ENCODE data around the gene IGF2BP2. TPM values are rescaled to one million over a fixed set of nuclear protein-coding genes. Genes with fewer than 3 reads are reported as not detected.

IGF2BP2 gene
- total and polyA plus RNA-seq, 2 of the 4 experiments (the other 2 are of a cell fraction) = 23.4 to 88.2 TPM

- Histone ChIP-seq H3K27me3 (ENCODE audit: control insufficient read depth, insufficient read depth, low read length) (no peaks in the 10 kb centered on the region), H3K56ac (ENCODE audit: extremely low read depth, insufficient read depth, low read length) (no peak overlapping the region), H3K36me3 (ENCODE audit: control insufficient read depth, insufficient read depth, low read length) (peaks cover 39% of the 10 kb centered on the region), H3K4me3 (ENCODE audit: insufficient read depth, low read depth, low read length) (no peak overlapping the region), H3K4me2 (ENCODE audit: low read depth, low read length) (no peak overlapping the region), H2AFZ (replicated peaks; ENCODE audit: low read length, poor library complexity) (no peak overlapping the region), H4K20me1 (ENCODE audit: insufficient read depth, low read length) (peaks cover 51% of the 10 kb centered on the region), H3K23ac (ENCODE audit: low read depth, low read length) (peak overlapping the region; percentile 58), H2AK9ac (replicated peaks; ENCODE audit: low read depth, low read length, poor library complexity) (peak overlapping the region; percentile 18), H3K18ac (ENCODE audit: low read depth, low read length) (no peak overlapping the region), H3K4me1 (ENCODE audit: control insufficient read depth, insufficient read depth, low read length) (peaks cover 31% of the 10 kb centered on the region), H4K8ac (ENCODE audit: low read depth in 2 of 2, low read length in 2 of 2) (peak overlapping the region; percentile 7 to 23; a peak in 3 of 4 replicates), H2BK20ac (ENCODE audit: low read depth, low read length) (0 out of 2 replicates have a peak overlapping the region, but pooled peaks have one; percentile 21), H2BK15ac (ENCODE audit: low read depth, low read length) (0 out of 3 replicates have a peak overlapping the region, but pooled peaks have one; percentile 11), H3K9me1 (ENCODE audit: insufficient read depth, low read length) (peaks cover 23% of the 10 kb centered on the region), H2BK5ac (ENCODE audit: low read depth, low read length, poor library complexity, severe bottlenecking) (peak overlapping the region; percentile 40), H3K79me1 (ENCODE audit: low read depth in 1 of 2, low read length in 2 of 2) (peaks cover 18 to 54% of the 10 kb centered on the region in 2 experiments), H4K5ac (ENCODE audit: low read depth, low read length) (peak overlapping the region; percentile 21), H2AK5ac (ENCODE audit: low read depth, low read length) (peak overlapping the region; percentile 15; the same call in 1 of the 2 replicates), H3K9me3 (ENCODE audit: control insufficient read depth, insufficient read depth, low read length) (no peaks in the 10 kb centered on the region), H2BK120ac (ENCODE audit: low read depth, low read length) (peak overlapping the region; percentile 51; the same call in 1 of the 2 replicates), H4K91ac (ENCODE audit: insufficient read depth, low read depth, low read length) (peak overlapping the region; percentile 27), H3K27ac (ENCODE audit: insufficient read depth, low read length) (peak overlapping the region; percentile 11; the same call in 1 of the 2 replicates), H3K4ac (ENCODE audit: low read depth, low read length) (peak overlapping the region; percentile 59), H3K14ac (replicated peaks; ENCODE audit: low read depth, low read length) (peak overlapping the region; percentile 51; the same call in 1 of the 2 replicates), H3K9ac (ENCODE audit: low read depth, low read length) (no peak overlapping the region; the same call in 1 of the 2 replicates)
- intact Hi-C loops (cut with micrococcal nuclease) (loop anchor here (2.0 to 10.0 kb wide), 6 partner anchors 72 to 395 kb away; no protein-coding TSS in a partner anchor), dilution Hi-C loops (cut with HindIII; ENCODE audit: low sequenced_read_pairs, unreplicated experiment) (no loop called here), in situ Hi-C loops (cut with MboI; ENCODE audit: low sequenced_read_pairs) (loop anchor here (25.0 kb wide), 2 partner anchors 252 to 602 kb away; no protein-coding TSS in a partner anchor)
- no CpG with 5 or more reads among the region's 18 CpGs for WGBS, 2 experiments (ENCODE audit: extremely low coverage in 2 of 2, insufficient read length in 1 of 2)
- peak; percentile 93 for TF ChIP-seq CTCF (conservative IDR thresholded peaks at IDR 0.05; ENCODE audit: low read depth, low read length)
- TF ChIP-seq CEBPB (IDR thresholded peaks at IDR 0.05; ENCODE audit: low read depth, low read length) = no peak
- TF ChIP-seq MAFK (IDR thresholded peaks at IDR 0.05; ENCODE audit: low read depth, low read length) = peak; percentile 81
- peak; percentile 54 for TF ChIP-seq SMC3 (IDR thresholded peaks at IDR 0.05; ENCODE audit: low read depth, low read length)
- peak; percentile 91 for TF ChIP-seq RAD21 (IDR thresholded peaks at IDR 0.05; ENCODE audit: low read length)
- no peak for TF ChIP-seq MXI1 (IDR thresholded peaks at IDR 0.05; ENCODE audit: borderline replicate concordance, low read depth, low read length)
- CTCF ChIA-PET = interaction anchor here (0.5 to 3.1 kb wide), 40 partner anchors 8 to 885 kb away, joined by 3 to 14 read pairs (median 3); partner anchors contain the start of gene TRA2B
- DNase-seq (peak; percentile 81), ATAC-seq (ENCODE audit: low read depth) (peak; percentile 9)
- POLR2A ChIA-PET (ENCODE audit: unreplicated experiment) = no interaction called here
- BruUV-seq (replicated peaks) = TSS peak; percentile 1
Measured at GRCh38 chr3:185659942-185660921, 164.6 kb downstream of the IGF2BP2 start.
